ENCODE measurements around the gene DOK4. TPM values are rescaled to one million over a fixed set of nuclear protein-coding genes. Genes with fewer than 3 reads are reported as not detected.

DOK4 gene
- total and polyA plus RNA-seq, 4 donors: 7.8 to 24.6 (median 18.1) TPM

DNA sequence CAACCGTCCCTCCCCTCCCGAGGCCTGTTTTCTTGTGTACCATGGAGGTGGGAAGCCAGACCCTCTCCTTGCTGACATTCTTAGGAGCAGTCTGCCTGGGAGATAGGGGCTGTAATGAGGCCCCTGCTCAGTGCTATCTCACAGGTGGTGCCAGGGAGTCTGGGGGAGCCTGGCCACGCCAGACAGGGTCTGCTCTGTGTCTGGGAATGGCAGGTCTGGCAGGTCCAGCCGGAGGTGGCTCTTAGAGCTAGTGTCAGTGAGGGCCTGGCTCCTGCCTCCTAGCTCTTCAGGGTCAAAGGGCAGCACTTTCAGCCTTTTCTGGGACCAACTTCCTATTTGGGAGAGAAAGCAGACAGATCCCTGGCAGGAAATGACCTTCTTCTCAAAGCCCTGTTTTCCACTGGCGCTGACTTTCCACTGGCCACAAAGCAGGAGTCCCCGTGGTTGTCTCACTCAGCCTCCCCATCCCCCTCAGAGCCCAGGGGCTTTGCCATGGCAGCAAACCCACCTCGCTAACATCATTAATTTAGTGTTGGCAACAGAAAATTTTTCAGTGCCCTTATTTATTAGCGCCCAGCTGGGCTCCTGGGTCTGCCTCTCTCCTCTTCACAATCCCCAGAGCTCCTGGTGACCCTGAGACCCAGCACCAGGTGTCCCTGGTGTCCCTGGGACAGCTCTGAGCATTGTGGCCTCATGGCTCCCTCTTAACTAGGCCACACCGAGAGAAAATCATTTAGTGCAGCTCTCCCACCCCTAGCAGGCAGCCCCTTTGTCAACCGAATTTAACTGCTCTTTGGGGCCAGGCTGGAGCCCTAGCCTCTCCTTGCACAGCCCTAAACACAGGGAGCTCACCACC, 24.0 kb upstream of the DOK4 start:
- no peak for DNase-seq (ENCODE audit: low spot score)
- H3K9ac ChIP-seq (ENCODE audit: low read depth in 1 of 2, low read length in 2 of 2): no peak overlapping the region
- WGBS: 77% methylated on average over 10 of the region's 10 CpGs
- no peak overlapping the region for H3K27ac ChIP-seq (ENCODE audit: low read depth in 1 of 2, low read length in 2 of 2)
- H3K4me1 ChIP-seq (ENCODE audit: control insufficient read depth in 4 of 4, insufficient read depth in 4 of 4, low read length in 3 of 4): no peaks in the 10 kb centered on the region
- no peak overlapping the region for H3K4me3 ChIP-seq (ENCODE audit: low read depth in 1 of 3, low read length in 3 of 3)
- TF ChIP-seq NR2F2 (IDR thresholded peaks at IDR 0.05) (peak; percentile 94), RXRA (IDR thresholded peaks at IDR 0.05) (no peak)
- H3K27me3 ChIP-seq (ENCODE audit: control insufficient read depth in 4 of 4, insufficient read depth in 4 of 4, low read length in 3 of 4): no peaks in the 10 kb centered on the region
- H3K36me3 ChIP-seq (ENCODE audit: control insufficient read depth in 4 of 4, insufficient read depth in 3 of 4, low read depth in 1 of 4, low read length in 3 of 4): no peaks in the 10 kb centered on the region
- H3K9me3 ChIP-seq (ENCODE audit: control insufficient read depth in 4 of 4, low read length in 3 of 4): no peaks in the 10 kb centered on the region

GRCh38 chr16:57509231-57509923, 23.1 kb upstream of the DOK4 start:
- no peak overlapping the region for H3K27ac ChIP-seq (ENCODE audit: low read depth in 1 of 2, low read length in 2 of 2)
- no peaks in the 10 kb centered on the region for H3K36me3 ChIP-seq (ENCODE audit: control insufficient read depth in 4 of 4, insufficient read depth in 3 of 4, low read depth in 1 of 4, low read length in 3 of 4)
- H3K9me3 ChIP-seq (ENCODE audit: control insufficient read depth in 4 of 4, low read length in 3 of 4): no peaks in the 10 kb centered on the region
- H3K4me1 ChIP-seq (ENCODE audit: control insufficient read depth in 4 of 4, insufficient read depth in 4 of 4, low read length in 3 of 4): no peaks in the 10 kb centered on the region
- WGBS: 88% methylated on average over 12 of the region's 12 CpGs
- no peak overlapping the region for H3K4me3 ChIP-seq (ENCODE audit: low read depth in 1 of 3, low read length in 3 of 3)
- no peak overlapping the region for H3K9ac ChIP-seq (ENCODE audit: low read depth in 1 of 2, low read length in 2 of 2)
- DNase-seq (ENCODE audit: low spot score): no peak
- no peaks in the 10 kb centered on the region for H3K27me3 ChIP-seq (ENCODE audit: control insufficient read depth in 4 of 4, insufficient read depth in 4 of 4, low read length in 3 of 4)
- no peak for TF ChIP-seq FOXA2 (IDR thresholded peaks at IDR 0.05)

- H3K27ac ChIP-seq (ENCODE audit: low read depth in 1 of 2, low read length in 2 of 2): no peak overlapping the region
Observed at GRCh38 chr16:57508035-57508425, 21.7 kb upstream of the DOK4 start.

More at GRCh38 chr16:57508035-57508425, 21.7 kb upstream of the DOK4 start:
- TF ChIP-seq, protein P1, sequence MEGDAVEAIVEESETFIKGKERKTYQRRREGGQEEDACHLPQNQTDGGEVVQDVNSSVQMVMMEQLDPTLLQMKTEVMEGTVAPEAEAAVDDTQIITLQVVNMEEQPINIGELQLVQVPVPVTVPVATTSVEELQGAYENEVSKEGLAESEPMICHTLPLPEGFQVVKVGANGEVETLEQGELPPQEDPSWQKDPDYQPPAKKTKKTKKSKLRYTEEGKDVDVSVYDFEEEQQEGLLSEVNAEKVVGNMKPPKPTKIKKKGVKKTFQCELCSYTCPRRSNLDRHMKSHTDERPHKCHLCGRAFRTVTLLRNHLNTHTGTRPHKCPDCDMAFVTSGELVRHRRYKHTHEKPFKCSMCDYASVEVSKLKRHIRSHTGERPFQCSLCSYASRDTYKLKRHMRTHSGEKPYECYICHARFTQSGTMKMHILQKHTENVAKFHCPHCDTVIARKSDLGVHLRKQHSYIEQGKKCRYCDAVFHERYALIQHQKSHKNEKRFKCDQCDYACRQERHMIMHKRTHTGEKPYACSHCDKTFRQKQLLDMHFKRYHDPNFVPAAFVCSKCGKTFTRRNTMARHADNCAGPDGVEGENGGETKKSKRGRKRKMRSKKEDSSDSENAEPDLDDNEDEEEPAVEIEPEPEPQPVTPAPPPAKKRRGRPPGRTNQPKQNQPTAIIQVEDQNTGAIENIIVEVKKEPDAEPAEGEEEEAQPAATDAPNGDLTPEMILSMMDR (IDR thresholded peaks at IDR 0.05; ENCODE audit: low read depth, low read length, missing input control): no peak
- TF ChIP-seq YY1 (IDR thresholded peaks at IDR 0.05) (no peak), FOXA2 (IDR thresholded peaks at IDR 0.05) (no peak), GABPA (IDR thresholded peaks at IDR 0.05 in 1 of 2, conservative IDR thresholded peaks at IDR 0.05 in 1 of 2) (no peak), SP1 (IDR thresholded peaks at IDR 0.05) (no peak), JUND (IDR thresholded peaks at IDR 0.05) (no peak), HNF4A (conservative IDR thresholded peaks at IDR 0.05) (no peak), MAX (IDR thresholded peaks at IDR 0.05) (no peak), HNF4G (IDR thresholded peaks at IDR 0.05) (no peak), NR2F2 (IDR thresholded peaks at IDR 0.05) (no peak), REST (IDR thresholded peaks at IDR 0.05) (no peak), ATF3 (IDR thresholded peaks at IDR 0.05) (no peak), RAD21 (IDR thresholded peaks at IDR 0.05) (no peak), TAF1 (conservative IDR thresholded peaks at IDR 0.05) (no peak), RXRA (IDR thresholded peaks at IDR 0.05) (no peak), EGR1 (IDR thresholded peaks at IDR 0.05; ENCODE audit: low read depth in 2 of 2) (no peak), FOXA1 (IDR thresholded peaks at IDR 0.05) (no peak)
- TF ChIP-seq, protein P2, sequence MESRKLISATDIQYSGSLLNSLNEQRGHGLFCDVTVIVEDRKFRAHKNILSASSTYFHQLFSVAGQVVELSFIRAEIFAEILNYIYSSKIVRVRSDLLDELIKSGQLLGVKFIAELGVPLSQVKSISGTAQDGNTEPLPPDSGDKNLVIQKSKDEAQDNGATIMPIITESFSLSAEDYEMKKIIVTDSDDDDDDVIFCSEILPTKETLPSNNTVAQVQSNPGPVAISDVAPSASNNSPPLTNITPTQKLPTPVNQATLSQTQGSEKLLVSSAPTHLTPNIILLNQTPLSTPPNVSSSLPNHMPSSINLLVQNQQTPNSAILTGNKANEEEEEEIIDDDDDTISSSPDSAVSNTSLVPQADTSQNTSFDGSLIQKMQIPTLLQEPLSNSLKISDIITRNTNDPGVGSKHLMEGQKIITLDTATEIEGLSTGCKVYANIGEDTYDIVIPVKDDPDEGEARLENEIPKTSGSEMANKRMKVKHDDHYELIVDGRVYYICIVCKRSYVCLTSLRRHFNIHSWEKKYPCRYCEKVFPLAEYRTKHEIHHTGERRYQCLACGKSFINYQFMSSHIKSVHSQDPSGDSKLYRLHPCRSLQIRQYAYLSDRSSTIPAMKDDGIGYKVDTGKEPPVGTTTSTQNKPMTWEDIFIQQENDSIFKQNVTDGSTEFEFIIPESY (IDR thresholded peaks at IDR 0.05): no peak
- H3K9ac ChIP-seq (ENCODE audit: low read depth in 1 of 2, low read length in 2 of 2): no peak overlapping the region
- no peak for DNase-seq (ENCODE audit: low spot score)
- no peak overlapping the region for H3K4me3 ChIP-seq (ENCODE audit: low read depth in 1 of 3, low read length in 3 of 3)
- no peaks in the 10 kb centered on the region for H3K9me3 ChIP-seq (ENCODE audit: control insufficient read depth in 4 of 4, low read length in 3 of 4)
- H3K27me3 ChIP-seq (ENCODE audit: control insufficient read depth in 4 of 4, insufficient read depth in 4 of 4, low read length in 3 of 4): no peaks in the 10 kb centered on the region
- no peaks in the 10 kb centered on the region for H3K4me1 ChIP-seq (ENCODE audit: control insufficient read depth in 4 of 4, insufficient read depth in 4 of 4, low read length in 3 of 4)
- no peaks in the 10 kb centered on the region for H3K36me3 ChIP-seq (ENCODE audit: control insufficient read depth in 4 of 4, insufficient read depth in 3 of 4, low read depth in 1 of 4, low read length in 3 of 4)
- WGBS: 92% methylated on average over 3 of the region's 3 CpGs
